GM23338 (cell line): Measurements from ENCODE around the gene TBX1. TPM values are rescaled to one million over a fixed set of nuclear protein-coding genes. Genes with fewer than 3 reads are reported as not detected.

ENCODE experiments used
- ATAC-seq: fragments of 200-7000 bp; cut with Tn5 transposase; 3 replicates; pipeline ENCODE4 v1.9.1; 2020
- DNase-seq: peaks from one replicate; pipeline ENCODE4 v3.0.0-alpha.2; 2015; ENCODE audit warnings: low spot score
- H2AFZ ChIP-seq: fragments of 200-600 bp; sonication (generic); 2 replicates; pipeline ENCODE4 v1.8.0; 2016; ENCODE audit warnings: antibody characterized with exemption, mild to moderate bottlenecking, moderate library complexity
- H3F3A ChIP-seq: fragments of 200-600 bp; sonication (generic); replicated peaks from 2 replicates; pipeline ENCODE4 v1.8.0; 2017; ENCODE audit warnings: antibody characterized with exemption, mixed run types, low read depth
- H3K27ac ChIP-seq: fragments of 200-600 bp; sonication (generic); 2 replicates; pipeline ENCODE4 v1.6.1; 2016; ENCODE audit warnings: low read depth
- H3K27me3 ChIP-seq: fragments of 200-600 bp; sonication (generic); 2 replicates; pipeline ENCODE4 v1.8.0; 2016; ENCODE audit warnings: mild to moderate bottlenecking, mixed run types, moderate library complexity; ENCODE audit not compliant: insufficient read depth
- H3K36me3 ChIP-seq: fragments of 200-600 bp; sonication (generic); 2 replicates; pipeline ENCODE4 v1.8.0; 2016; ENCODE audit warnings: mild to moderate bottlenecking; ENCODE audit not compliant: insufficient read depth
- H3K4me1 ChIP-seq: fragments of 200-600 bp; sonication (generic); 2 replicates; pipeline ENCODE4 v1.8.0; 2016; ENCODE audit warnings: mild to moderate bottlenecking, moderate library complexity; ENCODE audit not compliant: insufficient read depth
- H3K4me2 ChIP-seq: fragments of 200-600 bp; sonication (generic); 2 replicates; pipeline ENCODE4 v1.7.1; 2017; ENCODE audit warnings: mixed run types
- H3K4me3 ChIP-seq: fragments of 200-600 bp; sonication (generic); 2 replicates; pipeline ENCODE4 v1.6.1; 2016; ENCODE audit warnings: mixed run types
- H3K79me2 ChIP-seq: fragments of 200-600 bp; sonication (generic); replicated peaks from 2 replicates; pipeline ENCODE4 v1.8.0; 2017; ENCODE audit warnings: mild to moderate bottlenecking; ENCODE audit not compliant: insufficient read depth
- H3K9me2 ChIP-seq: fragments of 200-600 bp; sonication (generic); 2 replicates; pipeline ENCODE4 v1.8.0; 2017; ENCODE audit not compliant: insufficient read depth
- H4K20me1 ChIP-seq: fragments of 200-600 bp; sonication (generic); replicated peaks from 2 replicates; pipeline ENCODE4 v1.8.0; 2017; ENCODE audit warnings: mild to moderate bottlenecking; ENCODE audit not compliant: insufficient read depth
- H3K27ac Mint-ChIP-seq: 2 replicates; pipeline ENCODE4 v1.8.0; 2020; ENCODE audit warnings: inconsistent platforms, mild to moderate bottlenecking, moderate library complexity, mixed read lengths
- H3K27me3 Mint-ChIP-seq: 3 replicates; pipeline ENCODE4 v1.8.0; 2022; ENCODE audit warnings: low read depth, mild to moderate bottlenecking, moderate library complexity, mixed read lengths, inconsistent platforms; ENCODE audit not compliant: insufficient read depth, poor library complexity
- H3K36me3 Mint-ChIP-seq: 3 replicates; pipeline ENCODE4 v1.8.0; 2021; ENCODE audit warnings: low read depth, mild to moderate bottlenecking, inconsistent platforms, moderate library complexity, mixed read lengths
- H3K4me1 Mint-ChIP-seq: 3 replicates; pipeline ENCODE4 v1.8.0; 2020; ENCODE audit warnings: mild to moderate bottlenecking, inconsistent platforms, mixed read lengths
- H3K4me3 Mint-ChIP-seq: 3 replicates; pipeline ENCODE4 v1.8.0; 2021; ENCODE audit warnings: moderate library complexity, mild to moderate bottlenecking, inconsistent platforms, mixed read lengths
- H3K9me3 Mint-ChIP-seq: 3 replicates; pipeline ENCODE4 v1.8.0; 2020; ENCODE audit warnings: moderate library complexity, mild to moderate bottlenecking, inconsistent platforms, mixed read lengths
- CREB1 ChIP-seq: fragments of 250-450 bp; sonication (Bioruptor Pico); IDR thresholded peaks from 2 replicates; pipeline ENCODE4 v1.5.0; 2020; ENCODE audit warnings: low read depth, mild to moderate bottlenecking, moderate library complexity
- EZH2 ChIP-seq: fragments of 200-600 bp; sonication (generic); IDR thresholded peaks from one replicate; pipeline ENCODE4 v1.8.0; 2017; ENCODE audit warnings: antibody characterized with exemption, mild to moderate bottlenecking, low read depth; ENCODE audit not compliant: unreplicated experiment
- EZH2phosphoT487 ChIP-seq: fragments of 200-600 bp; sonication (generic); IDR thresholded peaks from one replicate; pipeline ENCODE4 v1.8.1; 2018; ENCODE audit warnings: antibody characterized with exemption; ENCODE audit not compliant: unreplicated experiment
- JUNB ChIP-seq: IDR thresholded peaks from one replicate; pipeline ENCODE4 v1.6.1; 2016; ENCODE audit warnings: antibody characterized with exemption; ENCODE audit not compliant: unreplicated experiment
- NANOG ChIP-seq: IDR thresholded peaks from 2 replicates; pipeline ENCODE4 v1.6.1; 2016; ENCODE audit warnings: antibody characterized with exemption, borderline replicate concordance
- POLR2AphosphoS5 ChIP-seq: IDR thresholded peaks from 2 replicates; pipeline ENCODE4 v1.6.1; 2016; ENCODE audit warnings: antibody characterized with exemption, low read depth
- STAT1 ChIP-seq: IDR thresholded peaks from one replicate; pipeline ENCODE4 v1.6.1; 2016; ENCODE audit warnings: antibody characterized with exemption; ENCODE audit not compliant: unreplicated experiment
- ZNF114 ChIP-seq: fragments of 250-450 bp; sonication (Bioruptor Pico); IDR thresholded peaks from 2 replicates; pipeline ENCODE4 v1.5.0; 2020; ENCODE audit warnings: mild to moderate bottlenecking, moderate library complexity
- ZNF331 ChIP-seq: fragments of 250-450 bp; sonication (Bioruptor Pico); IDR thresholded peaks from 2 replicates; pipeline ENCODE4 v1.5.0; 2020; ENCODE audit warnings: low read depth, mild to moderate bottlenecking, moderate library complexity
- polyA plus RNA-seq: library from polyadenylated mRNA; unstranded; fragments of >200 nt; fragmentation: Nextera tagmentation; extraction: Ambion mirVana; gene quantifications from 2 replicates; pipeline ENCODE4 v1.2.1, GENCODE V29; 2016
- total RNA-seq: library from RNA; depleted of rRNA; stranded (reverse); fragments of >200 nt; shearing (Covaris generic); gene quantifications from 2 replicates; pipeline ENCODE4 v1.2.3, GENCODE V29; 2014
- TF ChIP-seq, protein P1 (sequence below): IDR thresholded peaks from one replicate; pipeline ENCODE4 v1.6.1; 2018; ENCODE audit warnings: antibody characterized with exemption; ENCODE audit not compliant: unreplicated experiment
- TF ChIP-seq, protein P2 (sequence below): IDR thresholded peaks from 2 replicates; pipeline ENCODE4 v1.6.1; 2016; ENCODE audit warnings: antibody characterized with exemption
- TF ChIP-seq, protein P3 (sequence below): fragments of 250-450 bp; sonication (Bioruptor Pico); IDR thresholded peaks from 2 replicates; pipeline ENCODE4 v1.5.0; 2020; ENCODE audit warnings: mild to moderate bottlenecking, moderate library complexity
- TF ChIP-seq, protein P4 (sequence below), 2 experiments: fragments of 200-600 bp in 1 of 2; sonication (generic) in 1 of 2; conservative IDR thresholded peaks; 2 replicates each; pipeline versions ENCODE4 v1.5.1 to v1.6.1; 2016 to 2017; ENCODE audit warnings: antibody characterized with exemption in 2 of 2, low read depth in 2 of 2, mild to moderate bottlenecking in 2 of 2, moderate library complexity in 1 of 2

TBX1 gene
- total and polyA plus RNA-seq, 2 experiments from 2014 or later, result 0.19 to 0.66 TPM

DNA sequence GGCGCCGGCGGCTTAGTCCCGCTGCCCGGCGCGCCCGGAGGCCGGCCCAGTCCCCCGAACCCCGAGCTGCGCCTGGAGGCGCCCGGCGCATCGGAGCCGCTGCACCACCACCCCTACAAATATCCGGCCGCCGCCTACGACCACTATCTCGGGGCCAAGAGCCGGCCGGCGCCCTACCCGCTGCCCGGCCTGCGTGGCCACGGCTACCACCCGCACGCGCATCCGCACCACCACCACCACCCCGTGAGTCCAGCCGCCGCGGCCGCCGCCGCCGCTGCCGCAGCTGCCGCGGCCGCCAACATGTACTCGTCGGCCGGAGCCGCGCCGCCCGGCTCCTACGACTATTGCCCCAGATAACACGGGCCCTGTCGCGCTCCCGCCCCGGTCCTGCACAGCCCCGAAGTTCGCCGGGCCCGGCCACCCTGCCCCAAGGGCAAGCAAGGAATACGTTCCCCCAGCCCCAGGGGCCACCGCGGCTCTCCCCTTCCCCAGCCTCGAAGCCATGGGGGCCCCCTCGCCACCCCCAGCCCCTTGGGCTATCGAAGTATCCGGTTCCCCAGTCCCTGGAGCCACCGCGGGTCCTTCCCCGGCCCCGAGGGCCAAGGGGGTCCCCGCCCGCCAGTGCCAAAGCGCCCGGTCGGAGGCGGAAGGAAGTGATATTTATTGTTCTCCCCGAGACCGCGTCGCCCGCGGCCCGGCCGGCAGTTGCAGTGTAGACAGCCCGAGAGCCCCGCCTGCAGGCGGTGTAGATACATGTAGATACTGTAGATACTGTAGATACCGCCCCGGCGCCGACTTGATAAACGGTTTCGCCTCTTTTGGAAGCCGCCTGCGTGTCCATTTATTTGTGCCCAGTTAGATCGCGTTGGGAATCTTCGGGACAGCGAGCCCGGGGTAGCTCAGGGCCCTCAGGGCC is 6.2 kb downstream of the TBX1 start:
- Mint-ChIP-seq H3K9me3 (peaks cover 3% of the 10 kb centered on the region; the same call in 1 of the 3 replicates), H3K27me3 (peaks cover 85% of the 10 kb centered on the region), H3K36me3 (no peaks in the 10 kb centered on the region), H3K4me1 (peaks cover 27% of the 10 kb centered on the region), H3K27ac (no peak overlapping the region), H3K4me3 (peak overlapping the region; percentile 52; the same call in 2 of the 3 replicates)
- Histone ChIP-seq H3K79me2 (no peaks in the 10 kb centered on the region), H3K27ac (no peak overlapping the region), H3K4me1 (peaks cover 37% of the 10 kb centered on the region), H3K4me3 (peak overlapping the region; percentile 48), H2AFZ (peak overlapping the region; percentile 74), H3F3A (peaks cover 12% of the 10 kb centered on the region), H3K36me3 (no peaks in the 10 kb centered on the region), H3K27me3 (peaks cover 95% of the 10 kb centered on the region), H3K4me2 (peak overlapping the region; percentile 70), H3K9me2 (no peaks in the 10 kb centered on the region), H4K20me1 (no peaks in the 10 kb centered on the region; the same call in 1 of the 2 replicates)
- peak; percentile 22 for ATAC-seq
- peak; percentile 86 for DNase-seq
- TF ChIP-seq ZNF331 (no peak), STAT1 (no peak), JUNB (no peak), ZNF114 (CRISPR knock-in tag) (no peak), NANOG (no peak), EZH2phosphoT487 (no peak), POLR2AphosphoS5 (no peak), EZH2 (peak; percentile 92), CREB1 (CRISPR knock-in tag) (peak; percentile 39; the same call in 1 of the 2 replicates)
- TF ChIP-seq, protein P1, sequence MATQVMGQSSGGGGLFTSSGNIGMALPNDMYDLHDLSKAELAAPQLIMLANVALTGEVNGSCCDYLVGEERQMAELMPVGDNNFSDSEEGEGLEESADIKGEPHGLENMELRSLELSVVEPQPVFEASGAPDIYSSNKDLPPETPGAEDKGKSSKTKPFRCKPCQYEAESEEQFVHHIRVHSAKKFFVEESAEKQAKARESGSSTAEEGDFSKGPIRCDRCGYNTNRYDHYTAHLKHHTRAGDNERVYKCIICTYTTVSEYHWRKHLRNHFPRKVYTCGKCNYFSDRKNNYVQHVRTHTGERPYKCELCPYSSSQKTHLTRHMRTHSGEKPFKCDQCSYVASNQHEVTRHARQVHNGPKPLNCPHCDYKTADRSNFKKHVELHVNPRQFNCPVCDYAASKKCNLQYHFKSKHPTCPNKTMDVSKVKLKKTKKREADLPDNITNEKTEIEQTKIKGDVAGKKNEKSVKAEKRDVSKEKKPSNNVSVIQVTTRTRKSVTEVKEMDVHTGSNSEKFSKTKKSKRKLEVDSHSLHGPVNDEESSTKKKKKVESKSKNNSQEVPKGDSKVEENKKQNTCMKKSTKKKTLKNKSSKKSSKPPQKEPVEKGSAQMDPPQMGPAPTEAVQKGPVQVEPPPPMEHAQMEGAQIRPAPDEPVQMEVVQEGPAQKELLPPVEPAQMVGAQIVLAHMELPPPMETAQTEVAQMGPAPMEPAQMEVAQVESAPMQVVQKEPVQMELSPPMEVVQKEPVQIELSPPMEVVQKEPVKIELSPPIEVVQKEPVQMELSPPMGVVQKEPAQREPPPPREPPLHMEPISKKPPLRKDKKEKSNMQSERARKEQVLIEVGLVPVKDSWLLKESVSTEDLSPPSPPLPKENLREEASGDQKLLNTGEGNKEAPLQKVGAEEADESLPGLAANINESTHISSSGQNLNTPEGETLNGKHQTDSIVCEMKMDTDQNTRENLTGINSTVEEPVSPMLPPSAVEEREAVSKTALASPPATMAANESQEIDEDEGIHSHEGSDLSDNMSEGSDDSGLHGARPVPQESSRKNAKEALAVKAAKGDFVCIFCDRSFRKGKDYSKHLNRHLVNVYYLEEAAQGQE, result no peak
- TF ChIP-seq, protein P2, sequence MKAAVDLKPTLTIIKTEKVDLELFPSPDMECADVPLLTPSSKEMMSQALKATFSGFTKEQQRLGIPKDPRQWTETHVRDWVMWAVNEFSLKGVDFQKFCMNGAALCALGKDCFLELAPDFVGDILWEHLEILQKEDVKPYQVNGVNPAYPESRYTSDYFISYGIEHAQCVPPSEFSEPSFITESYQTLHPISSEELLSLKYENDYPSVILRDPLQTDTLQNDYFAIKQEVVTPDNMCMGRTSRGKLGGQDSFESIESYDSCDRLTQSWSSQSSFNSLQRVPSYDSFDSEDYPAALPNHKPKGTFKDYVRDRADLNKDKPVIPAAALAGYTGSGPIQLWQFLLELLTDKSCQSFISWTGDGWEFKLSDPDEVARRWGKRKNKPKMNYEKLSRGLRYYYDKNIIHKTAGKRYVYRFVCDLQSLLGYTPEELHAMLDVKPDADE, result no peak
- TF ChIP-seq, protein P3, sequence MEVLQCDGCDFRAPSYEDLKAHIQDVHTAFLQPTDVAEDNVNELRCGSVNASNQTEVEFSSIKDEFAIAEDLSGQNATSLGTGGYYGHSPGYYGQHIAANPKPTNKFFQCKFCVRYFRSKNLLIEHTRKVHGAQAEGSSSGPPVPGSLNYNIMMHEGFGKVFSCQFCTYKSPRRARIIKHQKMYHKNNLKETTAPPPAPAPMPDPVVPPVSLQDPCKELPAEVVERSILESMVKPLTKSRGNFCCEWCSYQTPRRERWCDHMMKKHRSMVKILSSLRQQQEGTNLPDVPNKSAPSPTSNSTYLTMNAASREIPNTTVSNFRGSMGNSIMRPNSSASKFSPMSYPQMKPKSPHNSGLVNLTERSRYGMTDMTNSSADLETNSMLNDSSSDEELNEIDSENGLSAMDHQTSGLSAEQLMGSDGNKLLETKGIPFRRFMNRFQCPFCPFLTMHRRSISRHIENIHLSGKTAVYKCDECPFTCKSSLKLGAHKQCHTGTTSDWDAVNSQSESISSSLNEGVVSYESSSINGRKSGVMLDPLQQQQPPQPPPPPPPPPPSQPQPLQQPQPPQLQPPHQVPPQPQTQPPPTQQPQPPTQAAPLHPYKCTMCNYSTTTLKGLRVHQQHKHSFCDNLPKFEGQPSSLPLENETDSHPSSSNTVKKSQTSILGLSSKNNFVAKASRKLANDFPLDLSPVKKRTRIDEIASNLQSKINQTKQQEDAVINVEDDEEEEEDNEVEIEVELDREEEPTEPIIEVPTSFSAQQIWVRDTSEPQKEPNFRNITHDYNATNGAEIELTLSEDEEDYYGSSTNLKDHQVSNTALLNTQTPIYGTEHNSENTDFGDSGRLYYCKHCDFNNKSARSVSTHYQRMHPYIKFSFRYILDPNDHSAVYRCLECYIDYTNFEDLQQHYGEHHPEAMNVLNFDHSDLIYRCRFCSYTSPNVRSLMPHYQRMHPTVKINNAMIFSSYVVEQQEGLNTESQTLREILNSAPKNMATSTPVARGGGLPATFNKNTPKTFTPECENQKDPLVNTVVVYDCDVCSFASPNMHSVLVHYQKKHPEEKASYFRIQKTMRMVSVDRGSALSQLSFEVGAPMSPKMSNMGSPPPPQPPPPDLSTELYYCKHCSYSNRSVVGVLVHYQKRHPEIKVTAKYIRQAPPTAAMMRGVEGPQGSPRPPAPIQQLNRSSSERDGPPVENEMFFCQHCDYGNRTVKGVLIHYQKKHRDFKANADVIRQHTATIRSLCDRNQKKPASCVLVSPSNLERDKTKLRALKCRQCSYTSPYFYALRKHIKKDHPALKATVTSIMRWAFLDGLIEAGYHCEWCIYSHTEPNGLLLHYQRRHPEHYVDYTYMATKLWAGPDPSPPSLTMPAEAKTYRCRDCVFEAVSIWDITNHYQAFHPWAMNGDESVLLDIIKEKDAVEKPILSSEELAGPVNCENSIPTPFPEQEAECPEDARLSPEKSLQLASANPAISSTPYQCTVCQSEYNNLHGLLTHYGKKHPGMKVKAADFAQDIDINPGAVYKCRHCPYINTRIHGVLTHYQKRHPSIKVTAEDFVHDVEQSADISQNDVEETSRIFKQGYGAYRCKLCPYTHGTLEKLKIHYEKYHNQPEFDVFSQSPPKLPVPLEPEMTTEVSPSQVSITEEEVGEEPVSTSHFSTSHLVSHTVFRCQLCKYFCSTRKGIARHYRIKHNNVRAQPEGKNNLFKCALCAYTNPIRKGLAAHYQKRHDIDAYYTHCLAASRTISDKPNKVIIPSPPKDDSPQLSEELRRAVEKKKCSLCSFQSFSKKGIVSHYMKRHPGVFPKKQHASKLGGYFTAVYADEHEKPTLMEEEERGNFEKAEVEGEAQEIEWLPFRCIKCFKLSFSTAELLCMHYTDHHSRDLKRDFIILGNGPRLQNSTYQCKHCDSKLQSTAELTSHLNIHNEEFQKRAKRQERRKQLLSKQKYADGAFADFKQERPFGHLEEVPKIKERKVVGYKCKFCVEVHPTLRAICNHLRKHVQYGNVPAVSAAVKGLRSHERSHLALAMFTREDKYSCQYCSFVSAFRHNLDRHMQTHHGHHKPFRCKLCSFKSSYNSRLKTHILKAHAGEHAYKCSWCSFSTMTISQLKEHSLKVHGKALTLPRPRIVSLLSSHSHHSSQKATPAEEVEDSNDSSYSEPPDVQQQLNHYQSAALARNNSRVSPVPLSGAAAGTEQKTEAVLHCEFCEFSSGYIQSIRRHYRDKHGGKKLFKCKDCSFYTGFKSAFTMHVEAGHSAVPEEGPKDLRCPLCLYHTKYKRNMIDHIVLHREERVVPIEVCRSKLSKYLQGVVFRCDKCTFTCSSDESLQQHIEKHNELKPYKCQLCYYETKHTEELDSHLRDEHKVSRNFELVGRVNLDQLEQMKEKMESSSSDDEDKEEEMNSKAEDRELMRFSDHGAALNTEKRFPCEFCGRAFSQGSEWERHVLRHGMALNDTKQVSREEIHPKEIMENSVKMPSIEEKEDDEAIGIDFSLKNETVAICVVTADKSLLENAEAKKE (CRISPR knock-in tag), result no peak
- TF ChIP-seq, protein P4, sequence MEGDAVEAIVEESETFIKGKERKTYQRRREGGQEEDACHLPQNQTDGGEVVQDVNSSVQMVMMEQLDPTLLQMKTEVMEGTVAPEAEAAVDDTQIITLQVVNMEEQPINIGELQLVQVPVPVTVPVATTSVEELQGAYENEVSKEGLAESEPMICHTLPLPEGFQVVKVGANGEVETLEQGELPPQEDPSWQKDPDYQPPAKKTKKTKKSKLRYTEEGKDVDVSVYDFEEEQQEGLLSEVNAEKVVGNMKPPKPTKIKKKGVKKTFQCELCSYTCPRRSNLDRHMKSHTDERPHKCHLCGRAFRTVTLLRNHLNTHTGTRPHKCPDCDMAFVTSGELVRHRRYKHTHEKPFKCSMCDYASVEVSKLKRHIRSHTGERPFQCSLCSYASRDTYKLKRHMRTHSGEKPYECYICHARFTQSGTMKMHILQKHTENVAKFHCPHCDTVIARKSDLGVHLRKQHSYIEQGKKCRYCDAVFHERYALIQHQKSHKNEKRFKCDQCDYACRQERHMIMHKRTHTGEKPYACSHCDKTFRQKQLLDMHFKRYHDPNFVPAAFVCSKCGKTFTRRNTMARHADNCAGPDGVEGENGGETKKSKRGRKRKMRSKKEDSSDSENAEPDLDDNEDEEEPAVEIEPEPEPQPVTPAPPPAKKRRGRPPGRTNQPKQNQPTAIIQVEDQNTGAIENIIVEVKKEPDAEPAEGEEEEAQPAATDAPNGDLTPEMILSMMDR (conservative IDR thresholded peaks at IDR 0.05; ENCODE audit: low read depth in 2 of 2), result peak; percentile 51 to 63
